Left renal cortex interstitium (tissue), 4 donors: ENCODE results near the gene CGNL1. TPM values are rescaled to one million over a fixed set of nuclear protein-coding genes. Genes with fewer than 3 reads are reported as not detected.

Source experiments
- DNase-seq, 4 donors: peaks; one replicate each; pipeline ENCODE4 v3.0.0-alpha.2; 2013; ENCODE audit warnings: low read depth in 4 of 4, low spot score in 2 of 4, missing footprints in 1 of 4
- polyA plus RNA-seq, 4 donors: library from polyadenylated mRNA; unstranded; fragments of 120-200 nt; gene quantifications; one replicate each; pipeline ENCODE4 v1.2.1, GENCODE V29; 2013; ENCODE audit not compliant: insufficient read length in 4 of 4

Gene CGNL1
- polyA plus RNA-seq, 4 donors = 59.7 to 67.1 (median 62.9) TPM

DNA sequence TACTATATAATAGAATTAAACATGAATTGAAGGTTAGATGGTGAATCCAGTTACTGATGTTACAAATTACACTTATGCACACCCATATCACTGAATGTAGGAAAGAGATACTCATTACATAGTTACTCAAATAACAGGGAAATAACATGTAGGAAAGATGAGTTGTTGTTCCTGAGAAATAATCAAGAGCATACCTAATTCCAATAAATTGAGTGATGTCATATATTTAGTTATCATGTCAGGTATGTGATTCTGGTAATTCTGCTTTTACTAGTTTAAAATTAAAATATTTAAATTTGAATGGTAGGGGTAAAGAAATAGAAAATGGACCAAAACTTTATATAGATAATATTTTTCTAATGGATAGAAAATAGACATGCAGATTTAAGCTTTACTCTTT is 112.8 kb downstream of the CGNL1 start:
- no peak for DNase-seq

DNA sequence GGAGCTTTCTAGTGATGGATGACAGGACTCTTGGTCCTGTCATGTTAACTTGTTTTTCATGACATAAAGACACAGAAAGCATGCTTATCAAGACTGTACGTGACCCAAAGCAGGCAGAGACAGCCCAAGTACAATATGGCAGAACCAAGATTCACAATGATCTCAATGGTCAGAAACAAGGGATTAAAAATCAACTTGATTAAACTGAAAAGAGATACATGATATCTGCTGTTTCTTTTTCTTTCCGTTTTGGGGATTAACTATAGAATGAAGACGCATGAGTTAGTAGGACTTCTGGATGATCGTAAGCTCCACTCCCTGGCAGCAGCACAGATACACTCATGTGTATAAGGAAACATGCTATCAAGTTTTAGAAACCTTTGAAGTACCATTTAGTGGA is 117.0 kb downstream of the CGNL1 start:
- DNase-seq = no peak

DNA sequence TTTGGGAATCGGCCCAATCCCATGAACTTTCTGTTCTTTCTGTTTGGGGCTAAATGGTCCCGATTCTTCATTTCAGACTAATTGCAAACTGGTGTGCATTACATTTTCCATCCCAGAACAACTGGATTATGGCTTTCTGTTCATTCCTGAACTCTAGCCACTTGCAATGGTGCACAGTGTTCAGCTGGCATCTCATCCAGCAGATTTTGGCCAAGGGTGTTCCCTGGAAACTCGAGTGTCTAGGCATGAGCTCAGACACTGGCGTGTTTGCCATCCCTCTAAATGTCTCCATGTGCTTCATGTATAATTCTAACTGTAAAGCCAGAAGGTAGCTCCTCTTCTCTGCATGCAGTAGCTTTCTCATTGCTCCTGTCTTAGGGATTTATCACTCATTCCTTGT is 118.3 kb downstream of the CGNL1 start:
- no peak for DNase-seq

DNA sequence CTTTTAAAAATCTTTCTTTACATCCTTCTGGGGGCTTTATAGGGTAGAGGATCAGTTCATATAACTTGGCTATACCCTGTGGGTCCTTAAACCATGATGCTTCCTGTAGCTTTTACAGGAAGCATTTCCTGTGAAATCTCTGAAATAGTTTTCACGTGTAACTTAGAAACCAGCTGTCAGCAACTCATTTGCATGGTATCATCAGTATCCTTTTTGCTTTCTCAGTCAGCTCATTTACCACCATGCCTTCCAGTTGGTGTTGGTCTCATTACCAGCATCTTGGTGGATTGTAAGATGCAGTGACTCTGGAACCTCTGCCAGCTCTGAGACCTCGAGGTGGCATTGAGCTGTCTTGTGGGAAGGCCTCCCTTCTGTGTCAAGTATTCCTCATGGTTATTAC is 118.7 kb downstream of the CGNL1 start:
- DNase-seq = no peak

DNA sequence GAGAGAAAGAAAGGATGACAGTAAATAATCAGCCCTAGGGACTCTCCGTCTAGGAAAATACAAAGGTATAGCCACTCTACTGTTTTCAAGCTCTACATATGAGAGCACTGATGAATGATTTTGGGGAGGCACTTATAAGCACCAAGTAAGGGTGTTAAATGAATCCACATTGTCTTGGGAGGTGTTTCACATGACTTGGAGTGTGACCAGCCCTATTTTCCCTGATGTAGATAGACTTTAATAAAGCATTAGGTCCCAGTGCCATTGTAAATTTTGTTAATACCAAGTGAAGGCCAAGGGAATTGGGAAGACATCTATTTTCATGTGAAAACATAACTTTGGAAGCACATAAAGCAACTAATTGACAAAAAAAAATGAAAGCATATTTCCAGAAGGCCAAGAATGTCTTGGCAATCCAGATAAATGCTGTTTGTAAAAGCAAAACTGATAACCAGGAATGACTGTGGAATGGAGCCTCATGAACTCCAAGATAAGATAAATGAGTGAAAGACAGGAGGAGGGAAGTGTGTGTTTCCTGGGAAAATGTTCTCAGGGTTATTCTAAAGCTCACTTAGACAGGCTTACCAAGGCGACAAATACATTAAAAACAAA is 119.4 kb downstream of the CGNL1 start:
- no peak for DNase-seq

DNA sequence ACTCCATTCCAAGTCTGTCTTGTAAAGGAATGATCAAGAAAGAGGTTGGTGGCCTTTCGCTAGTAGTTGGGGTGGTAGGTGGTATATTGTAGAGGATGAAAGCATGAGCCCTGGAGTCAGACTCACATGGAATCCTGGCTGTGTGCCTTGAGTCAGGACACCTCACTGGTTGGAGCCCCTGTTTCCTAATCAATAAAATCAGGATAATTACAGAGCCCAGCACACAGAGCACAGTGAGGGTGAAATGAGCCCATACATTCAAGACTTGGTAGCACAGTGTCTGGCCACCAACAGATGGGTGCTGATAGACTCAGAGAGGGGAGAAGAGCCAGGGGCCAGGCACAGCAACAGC is 120.3 kb downstream of the CGNL1 start:
- DNase-seq = no peak

DNA sequence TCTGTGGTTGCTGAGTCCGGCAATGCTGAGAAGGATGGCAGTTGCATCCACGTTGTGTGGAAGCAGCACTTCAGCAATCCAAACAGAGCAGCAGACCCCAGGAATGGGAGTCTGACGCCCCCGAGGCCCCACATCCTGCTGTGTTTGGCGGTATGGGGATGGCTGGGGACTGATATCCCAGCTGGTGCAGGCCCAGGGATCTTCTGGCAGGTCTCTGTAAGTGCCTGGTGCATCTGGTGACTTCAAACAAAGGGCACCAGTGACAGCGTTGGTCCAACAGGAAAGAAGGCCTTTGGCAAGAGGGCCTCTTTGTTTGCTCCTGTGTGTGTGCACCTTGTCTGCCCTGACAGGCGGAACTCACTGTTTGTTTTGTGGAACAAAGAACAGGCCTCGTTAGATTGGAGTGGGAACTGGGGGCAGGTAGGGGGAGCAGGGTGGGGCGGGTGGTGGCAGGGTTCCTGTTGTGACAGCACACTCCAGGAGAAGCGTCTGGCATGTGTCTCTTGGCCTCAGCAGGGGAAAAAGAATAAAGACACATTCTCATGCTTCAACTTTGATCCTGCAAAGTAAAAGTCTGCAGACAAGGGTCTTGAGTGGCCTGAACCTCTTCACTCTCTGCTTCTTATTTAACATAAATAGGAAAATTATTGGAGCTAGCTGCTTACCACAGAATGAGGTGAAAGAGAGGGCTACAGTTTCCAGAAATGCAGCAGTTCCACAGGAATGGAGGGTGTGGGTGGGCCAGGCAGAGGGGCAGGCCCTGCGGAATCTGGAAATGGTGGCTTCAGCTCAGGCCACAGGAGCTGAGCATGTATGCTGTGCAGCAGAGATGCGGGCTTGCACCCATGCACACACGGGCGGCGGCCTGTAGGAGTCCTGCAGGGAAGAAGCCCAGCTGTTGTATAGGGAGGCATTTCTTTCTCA is 120.9 kb downstream of the CGNL1 start:
- no peak for DNase-seq

DNA sequence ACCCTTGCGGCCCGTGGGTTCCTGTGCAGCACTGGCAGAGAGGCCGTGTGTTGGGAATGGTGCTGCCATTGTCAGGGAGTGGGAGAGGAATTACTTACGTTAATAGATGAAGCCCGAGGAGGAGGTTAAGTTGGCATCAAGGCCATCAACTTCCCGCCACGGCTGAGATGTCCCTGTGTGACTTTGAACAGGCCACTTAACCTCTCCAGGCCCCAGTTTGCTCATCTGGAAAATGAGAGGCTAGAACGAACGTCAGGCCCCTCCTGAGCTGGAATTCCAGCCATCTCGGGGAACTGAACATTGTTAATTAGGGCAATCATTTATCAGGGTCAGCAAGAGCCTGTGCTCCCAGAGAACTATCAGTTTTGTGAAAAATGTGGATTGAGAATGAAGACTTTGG is 124.0 kb downstream of the CGNL1 start:
- no peak for DNase-seq

DNA sequence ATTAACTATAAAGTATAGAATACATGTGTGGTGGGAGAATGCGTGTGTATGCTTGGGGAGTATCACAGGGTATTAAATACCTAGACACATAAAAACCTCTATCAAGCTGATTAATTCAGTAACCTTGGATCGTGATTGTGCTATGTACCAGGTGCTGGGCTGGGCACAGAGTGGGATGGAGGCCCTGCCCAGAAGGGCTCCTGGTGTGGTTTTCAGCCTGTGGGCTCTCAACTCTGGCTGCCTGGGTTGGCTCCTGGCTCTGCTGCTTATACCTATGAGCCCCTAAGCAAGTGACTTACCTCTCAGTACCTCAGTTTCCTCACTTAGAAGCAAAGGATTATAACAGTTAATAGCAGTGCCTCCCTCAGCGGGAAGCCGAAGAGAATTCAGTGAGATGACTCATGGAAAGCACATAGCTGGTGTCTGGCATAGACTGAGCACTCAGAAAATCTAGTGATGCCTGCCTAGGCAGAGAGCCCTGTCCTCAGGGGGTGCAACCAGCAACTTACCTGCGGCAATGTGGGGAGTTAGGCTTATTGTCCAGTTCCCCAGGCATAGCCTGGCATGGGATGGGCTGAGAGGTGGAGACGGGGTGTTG is 124.8 kb downstream of the CGNL1 start:
- no peak for DNase-seq

DNA sequence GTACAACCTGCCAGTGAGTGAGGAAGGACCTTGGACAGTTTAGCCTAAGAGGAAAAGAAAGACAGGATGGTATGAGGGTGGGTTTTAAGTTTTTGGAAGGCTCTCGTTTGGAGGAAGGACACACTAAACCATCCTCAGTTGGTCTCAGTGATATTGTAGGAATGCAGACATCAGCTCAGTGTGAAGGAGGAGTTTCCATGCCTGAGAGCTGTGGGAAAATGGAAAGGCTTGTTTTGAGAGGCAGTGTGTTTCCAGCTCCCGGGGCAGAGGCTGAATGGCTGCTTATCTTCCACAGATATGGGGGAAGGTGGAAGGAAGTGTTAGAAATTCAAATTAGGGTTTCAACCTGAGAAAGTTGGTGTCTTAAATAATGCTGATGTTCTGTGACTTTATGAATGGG is 125.8 kb downstream of the CGNL1 start:
- DNase-seq = no peak

DNA sequence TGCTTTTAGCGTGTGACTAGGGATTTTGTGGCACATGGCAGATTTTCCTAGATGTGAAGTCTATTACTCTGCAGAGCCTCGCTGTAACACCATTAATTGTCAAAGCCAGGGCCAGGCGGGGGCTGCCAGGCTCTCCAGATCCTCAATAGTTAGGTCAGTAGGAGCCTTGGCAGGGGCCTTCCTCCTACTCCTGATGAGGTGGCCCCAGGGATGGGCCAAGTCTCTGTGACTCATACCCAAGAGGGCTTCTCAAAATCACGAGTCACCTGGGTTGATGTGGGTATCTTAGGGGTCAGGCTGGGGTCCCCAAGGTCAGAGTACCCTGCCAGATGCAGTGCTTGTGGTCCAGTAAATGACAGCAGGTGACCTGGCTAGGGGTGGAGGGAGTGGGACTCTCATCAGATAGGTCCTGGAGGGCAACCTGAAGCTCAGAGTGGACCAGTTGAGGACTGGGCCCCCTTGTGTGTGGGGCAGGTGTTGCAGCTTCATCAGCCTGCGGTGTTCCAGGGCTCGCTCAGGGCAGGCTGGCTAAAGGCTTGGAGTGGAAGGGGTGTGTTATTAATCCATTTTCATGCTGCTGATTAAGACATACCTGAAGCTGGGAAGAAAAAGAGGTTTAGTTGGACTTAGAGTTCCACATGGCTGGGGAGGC is 126.9 kb downstream of the CGNL1 start:
- no peak for DNase-seq

DNA sequence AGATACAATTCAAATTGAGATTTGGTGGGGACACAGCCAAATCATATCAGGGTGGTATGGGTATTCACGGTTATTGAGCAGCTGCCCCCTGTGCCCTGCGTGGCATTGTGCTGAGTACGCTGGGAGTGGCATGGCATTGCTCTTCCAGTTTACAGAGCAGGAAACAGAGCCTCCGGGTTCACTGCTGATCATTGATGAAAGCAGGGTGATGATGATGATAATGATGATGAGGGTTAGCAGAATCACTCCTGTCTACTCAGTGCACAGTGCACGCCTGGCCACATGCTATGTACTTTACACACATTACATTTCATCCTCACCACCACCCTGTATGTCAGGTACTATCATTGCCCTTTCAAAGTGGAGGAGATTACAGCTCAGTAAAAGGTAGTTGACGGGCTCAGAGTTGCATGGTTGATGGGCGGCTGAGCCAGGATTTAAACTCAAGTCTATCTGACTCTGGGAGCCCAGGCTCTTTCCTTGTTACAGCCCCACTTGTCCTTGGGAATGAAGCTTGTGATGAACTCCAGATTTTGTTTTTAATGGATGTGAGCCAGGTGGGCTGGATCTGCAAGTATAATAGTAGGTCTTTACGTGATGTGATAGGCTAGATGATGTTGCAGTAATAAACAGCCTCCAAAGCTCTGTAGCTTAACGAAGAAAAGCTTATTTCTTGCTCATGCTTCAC is 127.8 kb downstream of the CGNL1 start:
- peak in 3 of 4 donors; percentile 63 to 76 (median 63) for DNase-seq

DNA sequence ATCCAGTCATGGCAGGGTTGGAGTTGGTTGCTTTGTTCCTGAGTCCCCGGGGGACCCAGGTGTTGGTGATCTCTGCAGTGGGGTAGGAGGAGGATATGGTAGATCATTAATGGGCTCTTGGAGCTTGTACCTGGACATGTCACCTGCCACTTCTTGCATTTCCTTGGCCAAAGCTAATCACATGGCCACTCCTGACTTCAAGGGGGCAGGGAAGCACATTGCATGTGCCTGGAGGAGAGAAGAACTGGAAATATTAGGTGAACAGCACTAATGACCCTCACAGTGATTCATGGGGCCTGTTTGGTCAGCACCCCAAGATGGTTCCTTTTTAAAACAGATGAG is 128.3 kb downstream of the CGNL1 start:
- DNase-seq = no peak

DNA sequence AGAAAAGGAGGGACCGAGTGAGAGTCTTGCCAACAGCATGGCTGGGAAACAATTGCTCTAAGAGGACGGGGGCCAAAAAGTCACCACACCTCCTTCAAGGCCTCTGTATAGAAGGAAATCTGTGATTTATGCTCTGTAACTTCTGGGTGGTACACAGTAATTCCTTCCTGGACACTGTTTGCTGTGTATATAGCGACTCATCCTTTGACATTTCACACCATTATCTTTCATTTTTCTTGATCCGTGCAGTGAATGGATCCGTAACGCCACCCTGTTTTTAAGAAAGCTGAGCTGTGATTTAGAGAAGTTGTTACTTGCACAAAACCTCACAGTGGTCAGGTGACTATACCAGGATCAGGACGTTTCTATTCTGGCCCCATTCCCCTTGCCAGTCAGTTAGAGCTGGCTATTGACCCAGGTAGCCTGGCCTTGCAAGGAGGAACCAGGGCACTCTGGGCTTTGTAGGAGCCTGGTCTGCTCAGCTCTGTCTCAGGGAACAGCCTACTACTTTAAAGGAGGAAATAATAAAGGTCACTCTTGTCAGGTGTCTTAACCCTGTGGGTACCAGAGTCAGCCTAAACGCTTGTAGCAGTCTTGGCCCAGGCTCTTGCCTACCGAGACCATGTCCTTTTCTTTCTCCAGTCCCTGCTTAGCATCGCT is 128.9 kb downstream of the CGNL1 start:
- no peak for DNase-seq

DNA sequence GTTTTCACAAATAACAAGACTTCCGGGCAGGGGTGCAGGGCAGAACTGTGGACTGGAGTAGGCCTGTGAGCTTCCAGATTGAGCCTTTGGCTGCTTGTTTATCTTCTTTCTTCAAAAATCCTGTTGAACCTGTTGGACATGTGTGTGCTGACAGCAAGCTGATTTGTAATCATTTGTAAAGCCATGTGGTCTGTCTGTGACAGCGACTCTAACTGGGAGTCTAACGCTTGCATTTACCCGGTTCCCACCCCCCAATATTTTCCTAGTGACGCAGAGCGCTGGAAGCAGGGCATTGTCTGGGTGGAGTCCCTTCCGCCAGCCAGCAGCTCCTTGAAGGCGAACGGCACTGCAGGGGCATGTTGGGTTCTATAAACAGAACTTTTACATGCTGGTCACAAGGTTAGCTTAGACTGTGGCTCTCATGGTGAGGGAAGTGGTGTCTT is 129.7 kb downstream of the CGNL1 start:
- DNase-seq = peak in 1 of 4 donors; percentile 41

DNA sequence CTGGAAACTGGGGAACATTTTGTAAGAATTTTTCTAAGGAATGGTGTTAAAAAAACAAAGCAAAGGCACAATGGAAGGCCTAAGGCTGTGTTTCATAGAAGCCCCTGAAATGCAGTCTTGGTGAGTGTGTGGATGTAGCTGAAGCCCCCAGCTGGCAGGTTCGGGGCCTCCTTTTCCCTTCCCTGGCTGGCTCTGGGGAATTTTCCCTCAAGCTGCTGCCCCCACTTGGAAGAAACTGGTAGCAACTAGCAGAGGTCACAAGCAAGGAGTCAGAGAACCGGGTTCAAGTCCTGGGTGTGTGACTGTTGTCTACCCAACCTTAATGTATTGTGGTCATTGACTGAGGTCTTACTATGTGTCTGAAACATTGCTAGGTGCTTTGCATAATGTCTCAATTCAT is 130.1 kb downstream of the CGNL1 start:
- no peak for DNase-seq

DNA sequence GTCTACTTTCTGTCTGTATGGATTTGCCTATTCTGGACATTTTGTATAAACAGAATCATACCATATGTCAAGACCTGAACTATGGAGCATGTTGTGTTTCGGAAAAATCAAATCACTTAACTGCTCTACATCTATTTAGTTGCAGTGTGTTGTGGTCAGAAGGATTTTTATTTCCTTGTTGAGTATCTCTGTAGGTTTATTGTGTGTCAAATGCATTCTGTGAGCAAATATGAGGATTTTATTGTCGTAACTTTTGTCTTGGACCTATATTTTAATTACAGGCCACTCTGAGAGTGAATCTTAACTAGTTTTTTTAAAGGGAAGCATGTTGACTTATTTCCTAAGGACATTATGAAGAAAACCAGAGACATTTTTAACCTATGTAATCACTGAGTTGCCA is 130.8 kb downstream of the CGNL1 start:
- no peak for DNase-seq

DNA sequence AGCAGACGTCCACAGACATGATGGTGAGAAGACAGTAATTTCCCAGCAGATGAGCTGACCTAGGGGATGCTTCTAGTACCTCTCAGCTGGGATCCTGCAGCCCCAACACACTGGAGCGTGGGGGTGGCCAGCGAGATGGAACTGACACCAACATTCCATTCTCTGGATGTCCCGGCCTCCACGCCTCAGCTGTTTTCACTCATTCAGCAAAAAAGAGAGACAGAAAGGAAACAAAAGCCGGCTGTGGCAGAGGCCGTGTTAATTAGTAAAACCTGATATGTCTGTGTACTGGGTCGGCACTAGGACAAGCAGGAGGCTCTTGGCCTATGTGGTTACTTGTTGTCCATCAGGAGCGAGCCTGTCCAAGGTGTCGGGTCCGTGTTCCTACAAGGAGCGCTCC is 132.8 kb downstream of the CGNL1 start:
- DNase-seq = peak; percentile 64 to 83 (median 75)

DNA sequence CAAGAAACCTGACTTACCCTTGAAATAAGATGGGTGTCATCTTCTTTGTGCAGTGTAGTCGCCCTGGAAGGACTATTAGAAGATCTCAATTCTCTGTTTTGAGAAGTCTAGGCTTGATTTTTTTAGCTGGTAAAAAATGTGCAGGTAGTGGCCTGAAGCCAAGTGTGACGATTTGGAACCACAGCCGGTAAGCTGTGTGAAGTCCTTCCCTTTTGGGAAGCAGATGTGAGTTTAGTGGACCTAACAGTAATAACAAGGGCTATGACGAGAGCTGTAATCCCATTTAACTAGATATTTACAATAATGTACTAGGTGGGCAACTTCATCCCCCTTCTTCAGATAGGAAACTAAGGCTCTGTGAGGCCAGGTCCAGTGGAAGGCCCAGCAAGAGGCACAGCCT is 133.7 kb downstream of the CGNL1 start:
- no peak for DNase-seq

DNA sequence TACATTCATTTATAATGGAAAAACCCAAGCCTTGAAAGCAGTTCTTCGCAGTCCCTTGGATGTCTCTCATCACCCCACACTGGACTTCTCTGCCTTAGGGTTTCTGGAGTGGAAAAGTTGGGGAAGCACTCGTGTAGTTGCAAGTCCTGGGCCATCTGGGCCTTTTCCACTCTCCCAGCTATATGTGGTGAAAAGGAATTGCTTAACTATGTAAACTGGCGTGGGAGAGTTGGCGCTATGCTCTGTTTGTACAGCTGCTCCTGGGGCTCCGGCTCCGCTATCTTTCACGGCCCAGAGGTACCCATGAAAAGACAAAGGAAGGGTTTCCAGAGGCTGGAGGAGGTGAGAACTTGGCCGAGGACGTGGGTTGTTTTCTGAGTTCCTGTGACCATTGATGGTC is 134.3 kb downstream of the CGNL1 start:
- DNase-seq = no peak
